ENCODE data around the gene MDGA2.

GRCh38 chr14:47427629-47428028 is 247.8 kb downstream of the MDGA2 start:
- TF ChIP-seq CTCF (IDR thresholded peaks at IDR 0.05) (no peak), POLR2A (IDR thresholded peaks at IDR 0.05) (no peak)

Data from stomach (tissue), 4 donors.